NCI-H526 (cell line): ENCODE results near the gene LILRA5.
"Not testable (repeated sequence)": the region's sequence is repeated elsewhere in the genome, so short reads cannot be mapped to it uniquely, and the experiment has no call there.

Experiments used
- DNase-seq, 2 experiments: peaks; one replicate each; lab custom pipeline; 2025; lab: John Stamatoyannopoulos, UW

Gene LILRA5

DNA sequence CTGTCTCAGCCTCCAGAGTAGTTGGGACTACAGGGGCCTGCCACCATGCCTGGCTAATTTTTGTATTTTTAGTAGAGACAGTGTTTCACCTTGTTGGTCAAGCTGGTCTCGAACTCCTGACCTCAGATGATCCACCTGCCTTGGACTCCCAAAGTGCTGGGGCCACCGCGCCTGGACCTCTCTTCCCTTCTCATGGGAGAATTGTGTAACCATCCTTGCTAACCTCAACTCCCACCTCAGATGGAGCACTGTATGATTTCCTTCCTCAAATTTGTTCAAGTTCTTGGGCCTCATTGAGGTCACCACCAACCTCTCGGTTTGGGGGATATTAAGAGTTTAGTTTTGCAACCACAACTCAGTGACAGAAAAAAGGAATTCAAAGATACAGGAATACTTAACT, 10.7 kb downstream of the LILRA5 start:
- DNase-seq: no peak

DNA sequence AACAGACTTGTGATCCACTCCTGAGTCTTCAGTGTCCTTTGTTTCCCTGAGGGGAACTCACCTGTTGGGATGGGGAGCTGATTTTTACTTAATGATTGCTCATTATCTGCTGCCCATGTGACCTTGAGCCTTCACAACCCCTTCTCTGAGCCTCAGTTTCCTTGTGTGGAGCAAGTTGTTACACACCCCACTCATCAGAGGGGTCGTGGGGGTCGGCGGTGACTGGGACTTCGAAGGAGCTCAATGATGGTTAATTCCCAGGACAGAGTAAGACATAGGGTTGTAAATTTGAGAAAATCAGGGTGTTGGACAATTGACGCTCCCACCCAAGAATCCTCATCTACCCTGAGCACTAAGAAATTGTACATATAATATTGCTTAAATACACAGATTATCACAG, 13.5 kb downstream of the LILRA5 start:
- DNase-seq: no peak

DNA sequence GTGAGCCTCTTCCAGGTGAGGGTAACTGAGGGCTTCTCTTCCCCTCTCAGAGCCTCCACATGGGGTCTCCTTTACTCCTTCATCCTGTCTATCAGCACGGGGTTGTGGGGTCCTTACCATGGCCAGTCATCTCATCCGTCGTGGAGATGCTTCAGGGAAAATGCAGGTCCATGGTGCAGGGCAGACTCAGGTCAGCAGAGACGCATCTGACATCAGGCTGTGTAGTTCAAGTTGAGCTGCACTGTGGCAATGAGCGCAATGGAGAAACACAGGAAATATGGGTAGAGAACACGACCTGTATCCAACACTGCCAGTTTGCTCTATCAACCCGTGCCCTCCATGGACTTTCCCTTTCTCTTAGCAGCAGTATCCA, 13.9 kb downstream of the LILRA5 start:
- DNase-seq: no peak

DNA sequence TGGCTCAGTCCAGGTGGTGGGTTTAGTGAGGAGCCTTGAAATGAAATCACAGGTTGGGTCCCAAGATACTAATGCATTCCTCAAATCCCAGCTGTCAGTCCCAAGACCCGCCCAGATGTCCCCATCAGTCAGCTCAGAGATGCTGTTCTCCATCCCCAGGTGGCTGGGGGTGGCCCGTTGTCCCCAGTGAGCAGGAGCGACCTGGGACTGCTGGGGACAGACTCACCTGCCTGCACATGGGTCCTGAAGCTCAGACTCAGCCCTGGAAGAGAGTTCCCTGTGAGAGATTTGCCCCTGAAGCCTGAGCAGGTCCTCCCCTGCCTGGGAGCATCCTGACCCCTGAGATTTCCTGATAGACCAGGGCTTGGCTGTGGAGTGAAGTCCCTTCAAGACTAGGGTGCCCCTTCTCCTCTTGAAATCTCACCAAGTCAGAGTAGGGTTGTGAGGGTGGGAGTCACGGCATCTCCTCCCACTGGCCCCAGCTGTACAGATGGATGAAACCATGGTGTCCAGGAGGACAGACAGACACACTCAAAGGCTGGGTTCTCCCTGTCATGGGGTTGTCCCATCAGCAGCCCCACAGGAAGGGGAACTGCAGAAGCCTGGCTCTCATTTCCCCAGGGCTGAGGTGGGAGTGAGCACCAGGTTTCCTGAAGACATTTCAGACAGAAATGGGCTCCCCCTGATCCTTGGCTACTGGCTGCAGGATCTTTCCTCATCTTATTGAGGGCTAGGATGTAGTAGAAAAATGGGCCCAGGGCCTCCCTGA, 14.4 kb downstream of the LILRA5 start:
- DNase-seq: no peak

DNA sequence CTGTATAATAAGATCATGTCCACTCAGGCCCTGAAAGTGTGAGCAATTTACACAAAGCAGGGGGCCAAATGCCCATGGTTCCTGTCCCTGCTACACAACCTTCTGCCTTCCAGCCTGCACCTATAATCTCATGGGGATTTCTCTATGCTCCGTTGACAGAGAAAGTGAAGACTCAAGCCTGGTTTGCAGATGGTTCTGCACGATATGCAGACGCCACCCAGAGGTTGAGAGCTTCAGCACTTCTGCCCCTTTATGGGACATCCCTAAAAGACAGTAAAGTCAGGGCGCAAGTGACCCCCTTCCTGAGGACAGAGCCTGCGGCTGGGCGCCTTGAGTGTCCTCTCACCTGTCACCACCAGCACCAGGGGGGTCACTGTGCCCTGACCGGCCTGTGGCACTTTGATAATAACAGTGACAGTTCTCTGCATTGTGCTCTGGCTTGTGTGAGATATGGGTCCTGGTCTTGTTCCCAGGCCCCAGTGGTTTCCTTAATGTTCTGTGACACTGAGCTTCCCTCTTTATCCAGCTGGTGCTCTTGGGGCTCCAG, 15.1 kb downstream of the LILRA5 start:
- DNase-seq: peak in 1 of 2 experiments; percentile 53

DNA sequence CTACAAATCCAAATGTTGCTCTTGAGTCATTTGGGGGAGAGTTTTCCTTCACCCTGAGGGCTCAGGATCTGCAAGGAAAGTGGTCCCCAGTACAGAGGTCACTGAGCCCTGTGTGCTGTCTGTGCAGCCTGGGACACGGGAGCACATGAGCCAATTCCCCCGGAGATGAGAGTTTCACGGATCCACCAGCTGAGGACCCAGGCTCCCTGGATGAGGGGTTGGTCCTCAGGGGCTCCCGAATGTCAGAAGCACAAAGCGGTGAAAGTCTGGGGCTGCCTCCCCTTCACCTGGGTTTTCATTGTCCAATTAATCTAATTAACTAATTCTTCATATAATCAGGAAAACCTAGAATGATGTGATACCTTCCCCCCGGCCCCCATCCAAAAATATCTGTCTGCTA, 18.4 kb downstream of the LILRA5 start:
- no peak for DNase-seq

DNA sequence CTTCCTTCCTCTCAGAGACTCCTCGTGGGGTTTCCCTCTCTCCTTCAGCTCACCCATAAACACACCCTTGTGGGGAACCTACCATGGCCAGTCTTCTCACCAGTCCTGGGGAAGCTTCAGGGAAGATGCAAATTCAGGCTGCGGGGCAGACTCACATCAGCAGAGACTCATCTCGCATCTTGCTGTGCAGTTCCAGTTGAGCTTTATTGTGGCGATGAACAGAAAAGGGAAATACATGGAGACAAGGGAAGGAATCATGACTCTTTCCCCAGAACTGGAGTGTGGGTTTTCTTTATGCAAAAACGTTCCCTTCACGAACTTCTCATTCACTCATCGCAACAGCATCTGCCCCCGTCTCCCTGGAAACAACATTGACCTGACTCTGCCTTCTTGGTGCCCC, 23.8 kb downstream of the LILRA5 start:
- not testable (repeated sequence) for DNase-seq

DNA sequence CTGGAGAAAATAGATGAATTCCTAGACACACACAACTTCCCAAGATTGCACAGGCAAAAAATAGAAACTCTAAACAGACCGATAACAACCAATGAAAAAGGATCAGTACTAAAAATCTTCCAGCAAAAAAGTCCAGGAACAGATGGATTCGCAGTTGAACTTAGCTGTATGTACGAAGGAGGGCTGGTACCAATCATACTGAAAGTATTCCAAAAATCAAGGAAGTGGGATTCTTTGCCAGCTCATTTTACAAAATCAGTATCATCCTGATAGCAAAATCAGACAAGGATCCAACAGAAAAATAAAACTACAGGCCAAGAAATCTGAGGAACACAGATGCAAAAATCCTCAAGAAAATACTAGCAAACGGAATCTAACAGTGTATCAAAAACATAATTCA, 25.5 kb downstream of the LILRA5 start:
- DNase-seq: no peak

DNA sequence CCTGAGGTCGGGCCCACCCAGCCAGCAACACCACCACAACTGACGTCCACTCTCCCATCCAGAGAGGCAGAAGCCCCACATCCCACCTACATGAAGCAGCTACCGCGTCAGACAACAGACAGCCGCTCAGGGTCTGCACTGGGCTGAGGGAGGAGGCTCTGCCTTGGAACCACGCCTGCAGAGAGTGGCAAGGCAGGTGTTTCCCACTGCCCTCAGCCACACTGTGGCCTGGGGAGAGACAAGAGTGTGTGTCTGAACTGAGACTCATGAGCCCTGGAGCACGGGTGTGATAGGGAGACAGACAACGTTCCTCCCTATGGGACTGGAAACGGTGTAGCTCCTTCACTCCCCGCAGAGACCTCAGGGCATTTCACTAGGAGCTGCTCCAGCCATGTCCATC, 26.7 kb downstream of the LILRA5 start:
- not testable (repeated sequence) for DNase-seq

DNA sequence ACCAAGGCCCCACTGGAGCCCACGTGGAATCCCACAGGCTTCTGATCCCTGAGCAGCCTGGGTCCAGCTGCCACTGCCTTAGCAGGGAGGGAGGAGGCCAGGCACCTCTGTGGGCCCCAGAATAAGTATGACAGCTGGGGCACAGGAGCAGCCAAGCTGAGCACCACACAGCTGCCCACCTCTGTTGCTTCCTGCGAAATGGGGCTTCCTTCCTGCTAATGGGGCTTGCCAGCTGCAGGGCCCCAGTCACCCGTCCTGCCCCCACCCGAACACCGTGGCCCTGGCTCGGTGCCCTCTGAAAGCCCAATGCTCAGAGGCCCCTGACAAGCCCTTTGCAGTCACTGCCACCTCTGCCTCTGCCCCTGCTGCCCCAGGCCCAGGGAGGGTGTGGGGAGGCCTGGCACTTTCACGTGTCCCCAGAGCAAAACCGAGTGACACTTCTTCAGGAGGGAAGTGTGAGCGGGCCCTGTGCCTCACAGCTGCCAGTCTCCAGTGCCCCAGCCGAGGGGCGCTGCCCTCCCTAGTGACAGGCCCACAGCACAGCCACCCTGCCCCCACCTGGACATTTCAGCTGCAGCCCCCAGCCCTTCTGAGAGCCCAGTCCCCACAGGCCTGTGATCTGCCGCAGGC, 27.4 kb downstream of the LILRA5 start:
- not testable (repeated sequence) for DNase-seq

DNA sequence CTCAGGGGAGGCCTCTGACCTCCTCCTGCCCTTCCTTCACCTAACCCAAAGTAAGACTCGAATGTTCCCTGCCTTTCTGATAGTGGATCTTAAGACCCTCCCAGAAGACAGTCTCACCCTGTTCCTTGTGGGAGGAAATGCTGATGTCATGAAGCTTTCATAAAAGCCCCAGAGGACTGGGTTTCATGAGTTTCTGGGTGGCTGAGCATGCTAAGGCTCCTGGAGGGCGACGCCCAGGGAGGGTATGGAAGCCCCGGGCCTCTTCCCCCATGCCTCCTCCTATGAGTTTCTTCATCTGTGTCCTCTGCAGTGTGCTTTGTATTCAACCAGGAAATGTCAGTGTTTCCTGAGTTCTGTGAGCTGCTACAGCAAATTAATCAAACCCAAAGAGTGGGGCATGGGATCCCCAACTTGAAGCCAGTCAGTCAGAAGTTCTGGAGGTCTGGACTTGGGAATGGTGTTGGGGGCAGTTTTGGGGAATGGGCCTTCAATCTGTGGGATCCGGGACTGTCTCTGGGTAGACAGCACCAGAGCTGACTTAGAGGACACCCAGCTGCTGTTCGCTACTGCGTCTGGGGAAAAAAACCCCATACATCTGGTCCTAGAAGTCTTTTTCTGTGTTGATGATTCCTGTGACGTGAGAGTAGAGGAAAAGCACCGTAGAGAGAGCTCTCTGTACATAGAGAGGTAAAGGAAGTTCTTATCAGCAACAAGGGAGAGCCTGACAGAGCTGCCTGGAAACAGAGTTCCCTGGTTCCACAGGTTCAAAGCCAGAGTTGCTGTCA, 30.1 kb downstream of the LILRA5 start:
- DNase-seq: no peak

DNA sequence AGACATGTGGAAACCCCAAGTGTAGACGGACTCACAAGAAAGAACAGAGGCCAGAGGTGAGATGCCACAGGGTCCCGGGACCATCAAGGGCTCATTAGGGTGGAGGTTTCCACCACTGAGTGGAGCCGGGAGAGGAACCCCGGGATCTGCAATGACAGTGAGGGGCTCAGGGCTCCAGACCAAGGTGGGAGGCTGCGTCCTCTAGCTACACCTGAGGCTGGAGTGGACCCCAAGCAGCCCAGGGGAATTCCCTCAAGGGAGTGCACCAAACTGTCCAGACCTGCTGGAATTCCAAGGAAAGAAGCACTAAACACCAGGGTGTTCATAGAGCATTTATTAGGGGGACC, 31.3 kb downstream of the LILRA5 start:
- DNase-seq: not testable (repeated sequence)

DNA sequence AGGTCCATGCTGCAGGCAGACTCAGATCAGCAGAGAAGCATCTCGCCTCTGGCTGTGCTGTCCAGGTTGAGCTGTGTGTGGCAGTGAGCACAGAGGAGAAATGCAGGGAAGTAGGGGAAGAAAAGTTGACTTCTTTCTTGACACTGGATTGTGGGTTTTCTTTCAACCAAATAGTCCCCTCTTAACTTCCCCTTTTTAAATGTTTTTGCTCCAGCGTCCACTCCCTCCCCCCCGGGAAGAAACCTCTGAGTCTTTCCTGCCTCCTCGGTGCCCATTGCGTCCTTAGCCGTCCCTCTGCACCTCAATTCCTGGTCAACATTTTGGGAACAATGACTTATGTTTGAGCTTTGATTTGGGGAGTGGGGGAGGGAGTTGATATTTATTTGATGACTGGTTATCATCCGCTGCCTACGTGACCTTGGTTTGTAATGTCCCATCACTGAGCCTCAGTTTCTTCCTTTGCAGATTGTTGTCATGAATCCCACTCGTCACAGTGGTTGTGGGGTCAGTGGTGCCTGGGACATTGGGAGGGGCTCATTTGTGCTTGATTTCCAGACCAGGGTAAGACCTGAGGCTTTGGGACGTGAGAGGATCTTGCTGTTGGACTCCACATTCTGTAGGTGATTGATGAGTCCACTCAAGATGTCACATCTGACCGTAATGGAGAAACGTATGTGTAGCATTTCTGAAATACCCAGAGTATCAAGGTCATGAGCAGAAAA, 31.8 kb downstream of the LILRA5 start, which contains the start of gene LILRB2:
Gene LILRB2, minus strand, starts transcription at position 104 of the 722 bp plus-strand sequence. CDS start 614 bp downstream, outside the sequence.
- no peak for DNase-seq

DNA sequence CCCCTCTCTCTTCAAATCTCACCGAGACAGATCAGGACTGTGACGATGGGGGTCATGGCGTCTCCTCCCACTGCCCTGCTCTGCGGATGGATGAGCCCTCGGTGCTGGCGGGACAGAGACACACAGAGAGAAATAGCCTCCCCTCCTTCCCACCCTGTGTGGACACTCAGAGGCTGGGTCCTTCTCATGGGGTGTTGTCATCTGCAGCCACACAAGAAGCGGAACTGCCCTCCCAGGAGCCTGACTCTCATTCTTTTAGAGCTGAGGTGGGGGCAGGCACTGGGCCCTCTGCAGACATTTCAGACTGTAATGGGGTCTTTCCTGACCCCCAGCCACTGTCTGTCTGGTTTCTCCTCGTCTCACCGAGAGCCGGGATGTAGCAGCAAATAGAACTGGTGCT, 32.5 kb downstream of the LILRA5 start:
- DNase-seq: not testable (repeated sequence)

DNA sequence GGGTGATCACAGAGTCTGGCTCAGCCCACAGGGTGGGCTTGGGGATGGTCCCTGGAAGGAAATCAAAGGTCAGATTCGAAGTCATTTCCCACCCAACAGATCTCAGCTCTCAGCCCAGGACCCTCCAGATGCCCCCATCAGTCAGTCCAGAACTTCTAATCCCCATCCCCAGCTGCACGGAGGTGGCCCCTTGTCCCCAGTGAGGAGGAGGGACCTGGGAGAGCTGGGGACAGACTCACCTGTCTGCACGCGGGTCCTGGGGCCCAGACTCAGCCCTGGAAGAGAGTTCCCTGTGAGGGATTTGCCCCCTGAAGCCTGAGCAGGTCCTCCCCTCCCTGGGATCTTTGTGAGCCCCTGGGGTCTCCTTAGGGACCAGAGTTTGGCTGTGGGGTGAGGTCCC, 32.9 kb downstream of the LILRA5 start:
- not testable (repeated sequence) for DNase-seq

DNA sequence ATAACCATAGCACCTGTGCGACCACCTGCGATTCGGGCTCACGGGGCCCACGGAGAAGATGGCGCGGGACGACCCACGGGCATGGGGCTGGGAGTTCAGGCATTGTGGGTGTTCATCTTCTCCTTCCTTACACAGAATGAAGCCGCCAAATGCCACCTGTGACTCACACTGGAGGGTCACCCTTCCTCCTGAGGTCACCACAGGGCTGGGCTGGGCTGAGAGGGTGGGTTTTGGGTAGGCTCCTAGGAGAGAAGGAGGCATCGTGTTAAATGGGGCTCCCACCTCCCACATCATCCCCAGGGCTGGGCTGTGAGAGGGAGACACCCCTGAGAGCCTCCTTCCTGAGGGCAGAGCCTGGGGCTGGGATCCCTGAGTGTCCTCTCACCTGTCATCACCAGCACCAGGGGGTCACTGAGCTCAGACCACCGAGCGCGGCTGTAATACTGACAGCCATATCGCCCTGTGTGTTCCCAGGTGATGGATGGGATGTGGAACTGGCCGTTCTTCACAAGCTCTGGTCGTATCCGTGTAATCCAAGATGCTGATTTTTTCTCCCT, 33.5 kb downstream of the LILRA5 start:
- no peak for DNase-seq

DNA sequence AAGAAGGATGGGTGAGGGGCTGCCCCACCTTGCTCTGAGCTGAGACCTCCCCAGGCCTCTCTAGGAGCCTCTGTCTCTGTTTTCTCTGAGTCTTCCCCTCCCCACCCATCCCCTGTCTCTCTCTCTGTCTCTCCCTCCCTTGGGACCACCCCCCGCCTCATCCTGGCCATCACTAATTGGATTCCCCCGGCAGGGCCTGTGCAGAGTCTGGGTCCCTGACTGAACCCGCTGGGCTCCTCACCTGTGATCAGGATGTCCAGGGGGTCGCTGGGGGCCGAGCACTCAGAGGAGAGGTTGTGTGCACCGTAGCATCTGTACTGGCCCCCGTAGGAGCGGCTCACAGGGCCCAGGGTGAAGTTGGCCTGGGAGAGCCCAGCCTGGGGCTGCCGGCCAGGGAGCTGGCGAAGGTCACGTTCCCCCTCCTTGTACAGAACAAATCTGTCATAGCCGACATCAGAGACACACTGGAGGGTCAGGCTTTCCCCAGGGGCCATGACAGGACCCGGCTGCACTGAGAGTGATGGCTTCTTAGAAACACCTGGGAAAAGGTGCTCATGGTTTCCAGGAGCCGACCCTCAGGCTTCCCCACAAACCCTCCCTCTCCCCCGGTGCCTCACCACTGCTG, 34.3 kb downstream of the LILRA5 start:
- DNase-seq: not testable (repeated sequence)

DNA sequence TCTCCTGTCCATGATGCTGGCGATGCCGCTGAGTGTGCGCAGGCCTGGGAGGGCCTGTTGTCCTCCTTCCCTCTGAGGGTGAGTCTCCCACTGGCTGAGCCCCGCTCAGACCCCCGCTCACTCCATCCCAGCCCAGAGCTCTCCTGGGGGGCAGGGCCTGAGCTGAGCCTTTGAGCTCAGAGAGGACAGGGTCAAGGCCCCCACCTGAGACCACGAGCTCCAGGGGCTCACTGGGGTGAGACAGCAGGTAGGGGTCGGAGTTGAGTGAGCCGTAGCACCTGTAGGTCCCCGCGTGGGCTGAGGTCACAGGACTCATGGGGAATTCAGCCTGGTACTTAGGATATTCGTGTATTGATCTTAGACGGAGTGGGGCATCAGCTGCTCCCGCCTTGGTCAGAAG, 34.9 kb downstream of the LILRA5 start:
- DNase-seq: not testable (repeated sequence)

DNA sequence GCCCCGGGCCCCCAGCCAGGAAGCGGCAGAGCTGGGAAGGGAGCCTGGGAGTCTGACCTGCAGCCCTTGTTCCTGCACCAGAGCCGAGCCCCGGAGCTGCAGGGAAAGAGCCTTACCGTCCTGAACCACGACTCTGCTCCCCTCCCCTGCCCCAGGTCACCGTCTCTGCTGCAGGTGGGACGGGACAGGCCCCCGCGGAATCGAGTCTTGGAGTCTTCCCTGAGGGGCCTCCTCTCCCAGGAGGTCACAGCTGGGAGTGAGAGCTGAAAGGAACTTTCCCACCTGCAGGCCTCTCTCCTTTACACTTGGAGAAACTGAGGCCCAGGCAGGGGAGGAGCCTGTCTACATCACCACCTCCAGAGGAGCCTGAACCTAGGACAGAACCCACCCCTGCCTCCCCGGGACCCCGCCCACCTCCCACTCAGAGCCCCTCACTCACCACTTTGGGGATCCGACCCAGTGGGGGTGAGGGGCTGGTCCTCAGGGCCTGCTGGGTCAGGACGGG, 35.8 kb downstream of the LILRA5 start:
- not testable (repeated sequence) for DNase-seq

DNA sequence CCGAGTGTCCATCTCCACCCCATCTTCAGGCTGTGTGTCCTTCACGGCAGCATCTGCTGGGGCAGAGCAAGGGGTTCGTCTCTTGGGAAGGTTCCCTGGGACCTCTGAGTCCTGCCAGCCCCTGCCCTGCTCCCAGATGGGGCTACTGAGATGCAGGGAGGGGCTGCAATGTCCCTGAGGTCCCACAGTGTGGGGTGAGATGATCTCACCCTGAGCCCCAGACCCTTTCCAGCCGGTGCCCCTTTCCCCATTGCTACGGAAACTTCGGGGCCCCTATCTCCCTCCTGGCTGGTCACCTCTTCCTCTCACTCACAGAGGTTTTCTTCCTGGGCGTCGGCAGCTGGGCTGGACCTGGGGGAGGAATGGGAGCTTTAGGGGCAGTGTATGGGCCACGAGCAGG, 37.0 kb downstream of the LILRA5 start:
- DNase-seq: no peak

DNA sequence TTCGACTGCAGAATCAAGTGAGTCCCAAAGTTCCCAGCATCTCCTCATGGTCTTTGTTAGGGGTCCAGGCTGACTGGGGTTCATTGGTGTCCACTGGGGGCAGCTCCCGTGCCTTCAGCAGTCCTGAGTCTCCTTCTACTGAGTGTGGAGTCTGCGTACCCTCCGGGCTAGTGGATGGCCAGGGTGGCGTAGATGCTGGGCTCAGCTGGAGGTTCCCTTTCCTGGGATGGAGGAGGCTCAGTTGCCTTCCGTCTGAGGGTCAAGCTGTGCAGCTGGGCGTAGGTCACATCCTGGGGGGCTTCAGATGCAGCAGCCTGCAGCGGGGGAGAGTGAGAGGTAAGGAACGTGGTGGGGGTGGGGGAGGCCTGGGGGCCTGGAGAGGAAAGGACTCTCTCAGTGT, 38.5 kb downstream of the LILRA5 start:
- not testable (repeated sequence) for DNase-seq
